ENCODE measurements around the gene PAFAH1B1. TPM values are rescaled to one million over a fixed set of nuclear protein-coding genes. Genes with fewer than 3 reads are reported as not detected.
"Not testable (repeated sequence)": the region's sequence is repeated elsewhere in the genome, so short reads cannot be mapped to it uniquely, and the experiment has no call there.

PAFAH1B1 gene
- total RNA-seq, 1 donor: 44.7 TPM

GRCh38 chr17:2687074-2687418 lies 93.6 kb downstream of the PAFAH1B1 start:
- no peak for DNase-seq (ENCODE audit: low read depth in 2 of 3, low spot score in 2 of 3)

GRCh38 chr17:2688351-2689342 lies 95.2 kb downstream of the PAFAH1B1 start:
- DNase-seq (ENCODE audit: low read depth in 2 of 3, low spot score in 2 of 3): no peak

GRCh38 chr17:2689411-2690164 lies 96.1 kb downstream of the PAFAH1B1 start:
- no peak for DNase-seq (ENCODE audit: low read depth in 2 of 3, low spot score in 2 of 3)

GRCh38 chr17:2690165-2691068 lies 97.0 kb downstream of the PAFAH1B1 start:
- no peak for DNase-seq (ENCODE audit: low read depth in 2 of 3, low spot score in 2 of 3)

GRCh38 chr17:2691069-2691871 lies 97.8 kb downstream of the PAFAH1B1 start:
- DNase-seq (ENCODE audit: low read depth in 2 of 3, low spot score in 2 of 3): no peak

- no peak for DNase-seq (ENCODE audit: low read depth in 2 of 3, low spot score in 2 of 3)
Observed at GRCh38 chr17:2691965-2692780, 98.7 kb downstream of the PAFAH1B1 start.

GRCh38 chr17:2692781-2693135 lies 99.3 kb downstream of the PAFAH1B1 start:
- no peak for DNase-seq (ENCODE audit: low read depth in 2 of 3, low spot score in 2 of 3)

GRCh38 chr17:2693561-2694380 lies 100.3 kb downstream of the PAFAH1B1 start:
- no peak for DNase-seq (ENCODE audit: low read depth in 2 of 3, low spot score in 2 of 3)

GRCh38 chr17:2694381-2695242 lies 101.2 kb downstream of the PAFAH1B1 start:
- DNase-seq (ENCODE audit: low read depth in 2 of 3, low spot score in 2 of 3): no peak

- no peak for DNase-seq (ENCODE audit: low read depth in 2 of 3, low spot score in 2 of 3)
Observed at GRCh38 chr17:2695243-2695960, 101.9 kb downstream of the PAFAH1B1 start.

- DNase-seq (ENCODE audit: low read depth in 2 of 3, low spot score in 2 of 3): no peak
Observed at GRCh38 chr17:2695961-2696760, 102.7 kb downstream of the PAFAH1B1 start.

GRCh38 chr17:2697611-2698162 lies 104.2 kb downstream of the PAFAH1B1 start:
- DNase-seq (ENCODE audit: low read depth in 2 of 3, low spot score in 2 of 3): no peak

GRCh38 chr17:2699216-2699805 lies 105.9 kb downstream of the PAFAH1B1 start:
- not testable (repeated sequence) for DNase-seq (ENCODE audit: low read depth in 2 of 3, low spot score in 2 of 3)

GRCh38 chr17:2700030-2700490 lies 106.6 kb downstream of the PAFAH1B1 start:
- no peak for DNase-seq (ENCODE audit: low read depth in 2 of 3, low spot score in 2 of 3)
